M059J (cell line): ENCODE data around the gene ZNF454. TPM values are rescaled to one million over a fixed set of nuclear protein-coding genes. Genes with fewer than 3 reads are reported as not detected.

Source experiments
- DNase-seq: peaks from one replicate; pipeline ENCODE4 v3.0.0-alpha.2; 2012; ENCODE audit warnings: low read depth
- total RNA-seq: library from RNA; depleted of rRNA; stranded (reverse); fragments of >200 nt; shearing (Covaris generic); gene quantifications from 2 replicates; pipeline ENCODE4 v1.2.3, GENCODE V29; 2014; rRNA removed

The ZNF454 gene
- total RNA-seq, 1 experiment from 2014 or later, result 0.05 TPM

DNA sequence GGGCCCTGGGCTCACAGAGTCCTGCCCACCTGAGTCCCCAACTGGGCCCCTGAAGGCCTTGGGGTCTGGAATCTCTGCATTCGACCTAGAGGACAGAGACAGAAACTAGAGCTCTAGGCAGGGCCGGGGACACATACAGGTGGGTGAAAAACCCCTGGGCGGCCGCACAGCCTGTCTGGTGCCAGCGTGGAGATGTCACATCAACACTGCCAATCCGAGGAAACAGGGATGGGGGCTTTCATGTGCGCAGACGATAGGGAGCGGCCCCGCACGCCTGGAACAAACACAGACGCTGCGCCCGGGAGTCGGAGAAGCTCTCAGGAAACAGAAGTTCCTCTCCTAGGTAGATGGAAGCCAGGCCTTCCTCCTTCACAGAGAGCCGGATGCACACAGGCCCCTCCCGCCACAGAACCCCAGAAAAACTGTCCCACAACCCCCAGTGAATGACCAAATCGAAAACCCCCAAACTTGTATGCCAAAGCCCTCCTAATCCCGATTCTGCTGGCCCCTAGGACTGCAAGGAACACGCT lies 52.3 kb downstream of the ZNF454 start:
- DNase-seq, result no peak

DNA sequence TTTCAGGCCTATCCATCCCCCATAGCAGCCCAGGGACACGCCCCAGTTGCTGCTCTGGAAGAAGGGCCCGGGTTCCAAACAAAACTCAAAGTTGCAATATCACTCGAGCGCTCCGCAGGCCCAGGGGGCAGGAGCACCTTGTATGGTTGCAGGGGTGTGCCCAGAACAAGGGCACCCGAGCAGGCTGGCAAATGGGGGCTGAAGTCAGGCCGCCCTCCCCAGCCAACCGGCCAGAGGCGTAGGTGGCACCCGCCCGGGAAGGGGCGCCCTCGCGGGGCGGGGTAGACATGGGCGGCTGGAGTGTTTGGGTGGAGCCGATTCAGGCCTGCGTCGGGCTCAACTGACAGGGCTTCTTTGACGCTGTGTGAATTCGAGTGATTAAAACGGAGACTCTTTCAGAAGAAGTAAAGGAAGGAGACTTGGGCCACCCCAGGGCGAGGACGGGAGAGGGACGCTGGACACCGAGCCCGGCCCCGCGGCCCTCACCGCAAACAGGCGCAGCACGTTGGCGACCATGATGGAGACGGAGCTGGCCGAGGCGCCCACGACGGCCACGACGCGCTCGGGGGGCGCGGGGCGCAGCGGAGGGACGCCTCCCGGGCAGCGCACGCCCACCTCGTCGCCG lies 53.1 kb downstream of the ZNF454 start:
- no peak for DNase-seq

- no peak for DNase-seq
Observed at GRCh38 chr5:178994580-178995340, 53.8 kb downstream of the ZNF454 start, which contains the start of gene GRM6. TSS of gene GRM6 (minus strand) at chr5:178995320. CDS start at chr5:178994944, 376 bp downstream.

- no peak for DNase-seq
Observed at GRCh38 chr5:178995341-178995690, 54.3 kb downstream of the ZNF454 start.

DNA sequence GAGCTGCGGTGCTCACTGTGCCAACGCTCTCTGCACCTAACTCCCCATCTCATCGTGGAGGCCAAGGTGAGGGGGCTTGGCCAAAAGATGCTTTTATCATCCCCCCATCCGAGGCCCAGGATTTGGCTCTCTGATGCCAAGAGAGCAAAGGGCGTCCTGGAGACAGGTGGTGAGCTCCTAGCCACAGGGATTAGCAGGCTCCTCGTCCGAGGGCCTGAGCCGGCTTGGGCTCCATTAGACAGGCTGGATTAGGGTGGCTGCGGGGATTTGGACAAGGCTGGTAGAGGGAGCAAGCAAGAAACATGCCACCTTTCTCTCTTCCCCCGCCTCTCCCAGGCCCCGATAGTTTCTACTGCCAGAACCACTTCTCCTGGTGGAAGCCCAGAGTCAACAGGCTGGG lies 55.2 kb downstream of the ZNF454 start:
- no peak for DNase-seq

DNA sequence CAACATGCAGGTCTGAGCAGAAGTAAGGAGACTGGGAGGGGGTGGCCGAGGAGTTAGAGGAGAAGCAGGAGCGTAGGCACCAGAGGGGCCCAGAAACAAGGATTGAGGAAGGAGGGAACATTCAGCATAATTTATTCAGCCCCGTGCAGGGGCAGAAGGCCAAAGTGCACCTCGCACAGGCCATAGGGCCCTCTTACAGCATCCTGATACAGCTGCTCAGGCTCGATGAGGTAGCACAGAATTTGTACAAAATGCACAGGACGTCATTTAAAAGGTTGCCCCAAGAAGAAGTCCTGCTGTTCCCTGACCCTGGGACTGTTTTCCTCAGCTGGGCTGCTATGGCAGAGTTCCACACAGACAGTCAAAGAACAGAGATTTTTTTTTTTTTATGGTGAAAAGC lies 56.2 kb downstream of the ZNF454 start:
- no peak for DNase-seq

DNA sequence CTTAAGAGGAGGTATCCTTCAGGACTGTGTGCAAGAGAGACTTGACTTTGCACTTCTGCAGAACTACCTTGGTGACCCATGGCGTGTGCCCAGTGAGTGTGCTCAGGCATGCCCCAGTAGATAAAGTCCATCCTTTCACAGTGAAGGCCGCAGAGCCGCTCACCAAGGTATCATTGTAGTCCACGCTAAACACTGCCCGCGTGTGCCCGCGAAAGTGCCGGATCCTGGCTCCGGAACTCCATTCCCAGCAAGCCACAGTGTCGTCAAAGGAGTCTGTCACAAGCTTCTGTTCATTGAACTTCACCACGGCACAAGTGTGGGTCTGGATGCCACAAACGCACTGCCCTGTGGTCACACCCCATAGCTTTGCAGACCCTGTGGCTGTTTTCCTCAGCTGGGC lies 57.4 kb downstream of the ZNF454 start:
- no peak for DNase-seq

DNA sequence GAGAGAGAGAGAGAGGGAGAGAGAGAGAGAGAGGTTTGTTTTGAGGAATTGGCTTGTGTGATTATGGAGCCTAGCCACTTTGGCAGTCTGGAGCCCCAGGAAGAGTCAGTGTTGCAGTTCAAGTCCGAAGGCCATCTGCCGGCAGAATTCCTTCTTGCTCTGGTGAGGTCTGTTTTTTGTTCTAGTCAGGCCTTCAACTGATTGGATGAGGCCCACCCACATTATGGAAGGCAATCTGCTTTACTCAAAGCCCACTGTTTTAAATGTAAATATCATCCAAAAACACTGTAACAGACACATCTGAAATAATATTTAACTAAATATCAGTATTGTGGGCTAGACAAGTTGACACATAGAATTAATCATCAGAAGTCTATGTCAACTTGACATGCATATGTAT lies 65.6 kb downstream of the ZNF454 start:
- DNase-seq, result no peak

DNA sequence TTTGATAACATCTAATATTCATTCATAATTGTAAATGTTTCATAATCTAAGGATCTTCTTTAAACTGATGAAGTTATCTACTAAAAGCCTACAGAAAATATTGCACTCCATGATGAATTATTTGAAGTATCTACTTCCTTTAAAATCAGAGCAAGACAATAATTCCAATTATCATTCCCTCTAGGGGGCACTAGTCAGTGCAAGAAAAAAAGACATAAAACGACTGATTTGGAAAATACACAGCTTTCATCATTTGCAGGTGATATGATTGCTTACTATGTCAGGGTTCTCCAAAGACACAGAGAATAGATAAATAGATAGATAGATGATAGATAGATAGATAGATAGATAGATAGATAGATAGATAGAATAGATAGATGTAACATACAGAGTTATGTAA lies 67.7 kb downstream of the ZNF454 start:
- no peak for DNase-seq

Other genes with a start within 250 kb of the ZNF454 start
- gene ZNF354A, start 210.5 kb upstream of the ZNF454 start, total RNA-seq, result 5.3 and 5.6 TPM in 2 replicates
- 3.0 and 3.2 TPM in 2 replicates for gene ZNF354B, start 81.2 kb upstream of the ZNF454 start, total RNA-seq
- gene ZFP2, start 45.3 kb upstream of the ZNF454 start, total RNA-seq, result not detected in 2 replicates
- not detected in 2 replicates for gene GRM6, start 54.1 kb downstream of the ZNF454 start, total RNA-seq
- 0.07 and 0.47 TPM in 2 replicates for gene ZNF879, start 82.6 kb downstream of the ZNF454 start, total RNA-seq
- 0.32 and 0.84 TPM in 2 replicates for gene ZNF354C, start 119.2 kb downstream of the ZNF454 start, total RNA-seq